DMS53 treated with DMSO at 0.1 percent for 48 hours (cell line): ENCODE data around the gene SLC9A1.
"Not testable (repeated sequence)": the region's sequence is repeated elsewhere in the genome, so short reads cannot be mapped to it uniquely, and the experiment has no call there.

Source experiments
- DNase-seq: peaks from one replicate; lab custom pipeline; 2025; ENCODE audit not compliant: unreplicated experiment; lab: John Stamatoyannopoulos, UW

Gene SLC9A1

DNA sequence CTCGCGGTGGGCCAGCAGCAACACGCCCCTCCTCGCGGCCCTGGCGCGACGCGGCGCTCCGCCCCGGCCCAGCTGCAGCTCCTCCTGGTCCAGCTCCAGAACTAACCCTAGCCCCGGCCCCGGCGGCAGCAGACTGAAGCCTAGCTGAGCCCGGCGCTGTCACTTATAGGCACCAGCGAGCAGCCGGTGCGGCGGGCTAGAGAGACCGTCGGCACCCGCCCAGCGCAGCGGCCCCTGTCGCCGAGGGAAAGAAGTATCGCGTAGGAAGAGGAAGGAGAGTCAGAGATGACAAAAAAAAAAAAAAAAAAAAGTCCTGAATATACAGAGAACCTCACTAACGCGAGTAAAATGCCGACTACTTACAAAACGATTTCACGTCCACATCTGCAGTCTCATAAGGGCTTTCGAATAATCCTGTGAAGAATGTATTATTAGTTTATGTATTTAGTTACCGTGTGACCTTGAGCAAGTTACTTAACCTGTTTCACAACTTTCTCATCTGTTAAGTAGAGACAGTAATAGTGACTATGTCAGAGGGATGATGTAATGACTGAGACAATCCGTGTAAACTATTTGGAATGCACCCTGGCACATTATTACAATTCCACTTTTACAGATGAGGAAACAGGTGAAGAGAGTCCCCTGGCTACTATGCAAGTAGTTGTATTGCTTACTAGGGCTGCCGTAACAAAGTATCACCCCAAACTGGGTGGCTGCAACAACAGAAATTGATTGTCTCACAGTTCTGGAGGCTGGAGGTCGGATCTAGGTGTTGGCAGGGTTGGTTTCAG lies at the start of gene SLC9A1:
Gene SLC9A1, minus strand, starts transcription at position 135 of the 791 bp plus-strand sequence. CDS start 791 bp downstream, outside the sequence.
- DNase-seq: peak; percentile 96

DNA sequence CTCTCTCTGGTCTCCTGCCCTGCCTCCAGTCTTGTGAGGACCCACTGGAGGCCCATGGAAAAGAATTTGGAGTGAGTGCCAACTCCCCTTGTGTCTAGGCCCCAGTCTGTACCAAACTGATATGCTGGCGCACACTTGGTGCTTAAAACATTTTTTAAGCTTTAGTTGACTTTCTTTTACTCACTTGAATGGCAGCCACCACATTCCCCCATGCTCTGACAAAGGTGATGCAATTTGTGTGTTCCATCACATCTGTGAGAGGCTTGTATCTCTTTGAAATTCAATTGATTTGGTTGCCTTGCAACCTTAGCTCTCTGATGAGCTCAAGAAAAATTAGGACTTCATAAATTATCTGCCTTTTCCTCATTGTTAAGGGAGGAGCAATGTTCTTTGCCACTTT lies 49.0 kb upstream of the SLC9A1 start:
- no peak for DNase-seq

DNA sequence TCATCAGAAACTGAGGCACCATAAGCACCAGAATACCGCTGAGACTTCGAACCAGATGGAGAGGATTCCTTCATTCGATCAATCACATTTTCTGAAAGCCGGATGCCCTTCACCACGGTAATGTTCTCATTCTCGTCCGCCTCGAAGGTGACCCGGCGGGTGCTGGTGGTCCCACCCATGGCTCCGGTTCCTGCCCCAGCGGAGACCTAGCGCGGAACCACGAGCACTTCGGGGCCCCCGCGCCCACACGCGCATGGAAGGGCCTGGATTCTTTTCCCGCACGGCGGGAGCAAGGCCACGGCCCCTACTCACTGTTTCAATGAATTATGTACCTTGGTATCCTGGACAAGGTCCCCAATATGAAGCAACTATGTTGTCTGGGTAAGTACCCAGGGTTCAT lies 46.4 kb upstream of the SLC9A1 start:
- no peak for DNase-seq

DNA sequence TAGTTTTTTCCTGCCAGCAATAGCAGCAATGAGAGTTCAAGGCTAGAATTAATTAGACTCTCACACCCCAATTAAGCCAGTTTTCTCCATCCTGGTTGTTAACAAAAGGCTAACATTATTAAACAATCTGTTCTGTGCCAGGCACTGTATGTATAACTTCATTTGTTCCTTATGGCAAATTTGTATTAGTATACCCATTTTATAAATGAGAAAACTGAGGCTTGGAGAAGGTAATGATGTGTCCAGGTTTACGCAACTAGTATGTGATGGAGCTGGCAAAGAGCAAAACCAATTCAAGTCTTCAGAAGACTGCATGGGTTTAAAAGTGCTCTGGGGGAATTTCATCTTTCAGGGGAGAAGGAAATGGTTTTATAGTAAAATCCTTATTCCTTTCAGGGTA lies 38.3 kb upstream of the SLC9A1 start:
- no peak for DNase-seq

DNA sequence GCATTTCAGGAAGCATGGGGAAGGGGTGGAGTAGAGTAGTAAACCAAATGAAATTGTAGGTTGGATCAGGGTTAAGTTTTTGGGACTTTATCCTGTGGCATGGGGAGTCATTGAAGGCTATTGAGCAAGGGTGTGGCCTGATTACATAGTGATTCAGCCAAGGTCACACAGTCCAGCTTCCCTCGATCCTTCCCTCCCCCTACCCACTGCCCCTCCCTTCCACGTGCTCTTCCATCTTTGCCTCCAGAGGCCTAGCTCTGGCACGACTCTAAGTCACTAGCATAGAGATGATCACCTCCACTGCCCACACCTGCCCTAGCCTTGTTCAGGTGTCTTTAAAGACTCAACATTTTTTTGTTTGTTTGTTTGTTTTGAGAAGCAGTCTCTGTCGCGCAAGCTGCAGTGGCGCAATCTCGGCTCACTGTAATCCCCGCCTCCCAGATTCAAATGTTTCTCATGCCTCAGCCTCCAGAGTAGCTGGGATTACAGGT lies 37.2 kb upstream of the SLC9A1 start:
- DNase-seq: no peak

DNA sequence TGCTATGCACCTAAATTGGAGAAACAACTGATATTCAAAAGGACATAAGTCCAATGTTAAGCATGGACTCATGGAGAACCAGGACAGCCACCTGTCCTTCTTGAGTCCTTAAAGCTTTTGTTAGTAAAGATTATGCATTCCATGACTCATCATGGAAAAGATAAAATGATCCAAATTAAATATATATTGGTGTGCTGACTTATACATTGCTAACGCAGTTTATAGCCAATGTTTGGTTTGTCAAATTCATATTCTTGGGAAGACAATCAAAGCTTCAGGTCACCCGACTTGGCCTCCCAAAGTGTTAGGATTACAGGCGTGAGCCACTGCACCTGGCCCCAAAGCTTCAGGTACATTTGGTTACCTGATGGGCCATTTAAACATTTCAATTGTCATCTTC lies 29.7 kb upstream of the SLC9A1 start:
- not testable (repeated sequence) for DNase-seq

DNA sequence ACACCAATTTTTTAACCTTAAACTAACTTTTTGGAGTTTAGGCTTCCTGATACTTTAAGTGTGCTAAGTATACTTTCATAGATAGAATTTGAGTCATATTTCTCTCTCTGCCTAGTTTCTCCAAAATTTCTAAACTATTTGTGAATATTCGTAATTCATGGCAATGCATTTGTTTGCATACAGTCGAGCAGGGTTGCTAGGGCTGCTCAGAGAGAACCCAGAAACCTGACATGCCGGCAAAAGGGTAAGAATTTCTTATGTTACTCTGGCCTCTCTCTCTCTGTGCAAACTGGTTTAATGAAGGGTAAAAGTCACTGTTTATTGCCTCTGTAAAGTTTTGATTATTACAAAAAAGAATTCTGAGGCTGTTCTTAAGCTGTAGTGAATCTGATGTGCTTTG lies 25.1 kb upstream of the SLC9A1 start:
- DNase-seq: no peak

DNA sequence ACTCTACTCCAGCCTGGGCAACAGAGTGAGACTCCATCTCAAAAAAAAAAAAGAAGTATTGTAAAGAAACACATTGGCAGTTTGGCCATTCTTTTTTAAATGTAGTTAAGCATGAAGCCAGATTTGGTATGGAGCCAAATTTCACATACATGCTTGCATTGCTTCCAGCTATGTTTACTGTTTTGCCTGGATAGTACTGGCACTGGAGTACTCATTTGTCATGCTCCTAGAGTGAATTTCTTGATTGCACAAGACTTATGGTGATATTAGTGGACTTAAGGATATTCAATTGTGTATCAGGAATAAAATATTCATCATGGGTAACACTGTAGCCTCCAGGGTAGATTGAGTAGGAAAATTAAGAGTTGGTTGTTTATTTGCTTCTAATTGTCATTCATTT lies 24.5 kb upstream of the SLC9A1 start:
- DNase-seq: no peak

DNA sequence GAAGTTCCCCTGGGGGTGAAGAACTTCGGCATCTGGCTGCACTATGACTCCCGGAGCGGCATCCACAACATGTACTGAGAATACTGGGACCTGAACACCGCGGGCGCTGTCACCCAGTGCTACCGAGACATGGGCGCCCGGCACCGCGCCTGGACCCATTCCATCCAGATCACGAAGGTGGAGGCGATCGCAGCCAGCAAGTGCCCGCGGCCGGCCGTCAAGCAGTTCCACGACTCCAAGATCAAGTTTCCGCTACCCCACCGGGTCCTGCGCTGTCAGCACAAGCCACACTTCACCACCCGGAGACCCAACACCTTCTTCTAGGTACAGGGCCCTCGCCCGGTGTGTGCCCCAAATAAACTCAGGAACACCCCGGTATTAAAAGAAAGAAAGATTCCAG lies 22.0 kb upstream of the SLC9A1 start:
- no peak for DNase-seq

DNA sequence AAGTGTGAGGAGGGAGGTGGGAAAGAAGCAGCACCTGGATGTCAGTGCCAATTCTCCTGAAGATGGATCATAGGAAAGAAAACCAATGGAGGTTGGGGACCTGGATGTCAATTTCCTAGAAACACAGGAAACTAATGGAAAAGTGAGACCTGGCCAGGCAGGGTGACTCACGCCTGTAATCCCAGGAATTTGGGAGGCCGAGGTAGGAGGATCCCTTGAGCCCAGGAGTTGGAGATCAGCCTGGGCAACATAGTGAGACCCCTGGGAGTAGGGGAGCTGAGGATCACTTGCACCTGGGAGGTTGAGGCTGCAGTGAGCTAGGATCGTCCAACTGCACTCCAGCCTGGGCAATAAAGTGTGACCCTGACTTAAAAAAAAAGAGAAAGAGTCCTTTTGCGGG lies 21.4 kb upstream of the SLC9A1 start:
- DNase-seq: no peak

DNA sequence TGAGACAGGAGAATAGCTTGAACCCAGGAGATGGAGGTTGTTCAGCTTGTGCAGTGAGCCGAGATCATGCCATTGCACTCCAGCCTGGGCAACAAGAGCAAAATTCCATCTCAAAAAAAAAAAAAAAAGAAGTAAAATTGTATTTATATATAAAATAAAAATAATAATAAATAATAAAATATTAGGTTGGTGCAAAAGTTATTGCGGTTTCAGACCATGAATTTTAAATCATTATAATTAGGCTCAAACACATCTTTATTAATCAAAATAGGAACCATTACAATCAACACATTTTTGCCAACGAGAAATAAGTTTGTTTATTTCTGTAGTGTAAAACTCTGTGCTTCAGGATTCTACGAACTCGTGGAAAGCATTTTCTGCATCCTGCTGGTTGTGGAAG lies 18.1 kb upstream of the SLC9A1 start:
- not testable (repeated sequence) for DNase-seq

DNA sequence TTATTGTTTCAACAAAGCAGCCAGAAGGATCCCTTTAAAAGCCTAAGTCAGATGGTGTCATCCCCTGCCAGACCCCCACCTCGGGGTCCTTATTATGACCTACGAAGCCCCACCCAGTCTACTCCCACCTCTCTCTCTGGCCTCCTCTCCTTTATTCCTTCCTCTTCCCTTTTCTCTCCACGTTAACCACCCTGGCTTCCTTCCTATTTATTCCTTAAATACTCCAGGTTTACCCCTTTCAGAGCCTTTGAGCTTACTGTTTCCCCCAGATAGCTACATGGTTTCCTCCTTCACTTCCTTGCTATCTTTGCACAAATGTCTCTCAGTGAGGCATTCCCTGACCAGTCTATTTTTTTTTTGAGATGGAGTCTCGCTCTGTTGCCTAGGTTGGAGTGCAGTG lies 12.0 kb upstream of the SLC9A1 start:
- DNase-seq: no peak

DNA sequence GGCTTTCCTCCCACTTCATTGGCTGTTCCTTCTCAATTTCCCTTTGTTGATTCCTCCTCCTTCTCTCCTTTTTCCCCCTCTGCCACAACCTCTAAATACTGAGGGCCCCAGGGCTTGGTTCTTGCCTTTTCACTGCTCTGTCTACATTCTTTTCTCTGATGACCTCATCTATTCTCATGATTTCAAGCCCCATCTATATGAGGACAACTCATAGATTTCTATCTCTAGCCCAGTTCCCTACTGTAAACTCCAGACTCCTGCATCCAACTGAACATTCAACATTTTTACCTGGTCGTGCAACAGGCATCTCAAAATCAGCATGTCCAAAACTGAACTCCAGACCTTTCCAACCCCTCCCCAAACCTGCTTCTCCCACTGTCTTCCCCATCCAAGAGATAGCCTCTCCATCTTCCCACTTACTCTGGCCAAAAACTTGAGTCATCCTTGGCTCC lies 11.5 kb upstream of the SLC9A1 start:
- no peak for DNase-seq

DNA sequence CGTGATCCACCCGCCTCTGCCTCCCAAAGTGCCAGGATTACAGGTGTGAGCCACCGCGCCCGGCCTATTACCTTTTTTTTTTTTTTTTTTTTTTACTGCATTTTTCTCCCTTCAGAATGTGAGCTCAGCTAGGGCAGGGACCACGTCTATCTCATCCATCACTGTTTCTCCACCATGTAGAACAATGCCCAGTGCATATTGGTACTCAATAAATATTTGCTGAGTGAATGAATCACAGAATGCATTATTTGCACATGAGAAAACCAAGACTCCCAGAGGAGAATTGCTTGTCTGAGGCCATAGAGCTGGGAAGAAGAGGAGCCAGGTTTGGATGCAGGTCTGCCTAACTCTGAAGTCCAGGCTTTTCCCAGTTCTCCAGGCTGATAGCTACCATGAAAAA lies 8.2 kb upstream of the SLC9A1 start:
- DNase-seq: peak; percentile 90

DNA sequence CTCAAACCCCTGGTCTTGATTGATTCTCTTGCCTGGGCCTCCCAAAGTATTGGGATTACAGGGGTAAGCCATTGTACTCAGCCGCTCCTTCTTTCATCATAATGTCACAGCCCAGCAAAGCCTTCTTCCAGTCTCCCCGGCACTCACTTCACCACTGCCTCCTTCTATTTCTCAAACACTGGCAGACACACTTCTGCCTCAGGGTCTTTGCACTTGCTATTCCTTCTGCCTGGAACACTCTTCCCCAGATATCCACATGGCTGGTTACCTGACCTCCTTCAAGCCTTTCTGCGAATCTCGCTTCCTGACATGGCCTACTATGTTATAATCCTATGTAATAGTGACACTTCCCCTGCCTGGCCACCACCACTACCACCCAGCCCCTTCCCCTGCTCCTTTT lies 7.2 kb upstream of the SLC9A1 start:
- no peak for DNase-seq

DNA sequence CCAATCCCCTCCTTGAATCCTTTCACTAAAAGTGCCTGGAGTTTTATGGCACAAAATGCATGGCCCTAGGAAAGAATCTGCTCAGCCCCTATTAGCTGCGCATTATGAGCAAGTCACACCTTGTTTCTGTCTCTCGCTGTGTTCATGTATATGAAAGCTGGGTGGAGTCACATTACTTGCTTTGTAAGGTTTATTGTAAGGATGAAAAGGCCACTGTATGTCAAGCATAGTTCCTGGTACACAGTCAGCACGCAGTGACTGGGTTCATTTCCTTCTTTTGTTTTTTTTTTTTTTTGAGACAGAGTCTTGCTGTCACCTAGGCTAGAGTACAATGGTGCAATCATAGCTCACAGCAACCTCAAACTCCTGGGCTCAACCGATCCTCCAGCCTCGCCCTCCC lies 6.7 kb upstream of the SLC9A1 start:
- DNase-seq: peak; percentile 82

DNA sequence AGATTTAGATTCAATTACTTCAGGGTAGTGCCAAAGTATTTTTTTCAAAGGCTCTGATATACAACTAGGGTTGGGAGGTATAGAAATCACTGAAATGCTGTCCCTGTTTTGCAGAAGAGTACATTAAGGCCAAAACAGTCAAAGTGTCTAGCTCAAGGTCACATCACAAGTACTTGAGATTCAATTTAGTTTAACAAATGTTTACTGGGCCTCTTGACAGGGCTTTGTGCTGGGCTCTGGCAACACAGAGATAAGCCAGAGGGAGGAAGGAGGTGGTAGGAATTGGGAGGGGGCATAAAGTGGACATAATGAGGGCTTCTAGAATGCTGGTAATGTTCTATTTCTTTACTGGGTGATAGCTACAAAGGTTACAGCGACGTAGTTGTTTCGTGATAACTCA lies 2.3 kb upstream of the SLC9A1 start:
- DNase-seq: no peak

DNA sequence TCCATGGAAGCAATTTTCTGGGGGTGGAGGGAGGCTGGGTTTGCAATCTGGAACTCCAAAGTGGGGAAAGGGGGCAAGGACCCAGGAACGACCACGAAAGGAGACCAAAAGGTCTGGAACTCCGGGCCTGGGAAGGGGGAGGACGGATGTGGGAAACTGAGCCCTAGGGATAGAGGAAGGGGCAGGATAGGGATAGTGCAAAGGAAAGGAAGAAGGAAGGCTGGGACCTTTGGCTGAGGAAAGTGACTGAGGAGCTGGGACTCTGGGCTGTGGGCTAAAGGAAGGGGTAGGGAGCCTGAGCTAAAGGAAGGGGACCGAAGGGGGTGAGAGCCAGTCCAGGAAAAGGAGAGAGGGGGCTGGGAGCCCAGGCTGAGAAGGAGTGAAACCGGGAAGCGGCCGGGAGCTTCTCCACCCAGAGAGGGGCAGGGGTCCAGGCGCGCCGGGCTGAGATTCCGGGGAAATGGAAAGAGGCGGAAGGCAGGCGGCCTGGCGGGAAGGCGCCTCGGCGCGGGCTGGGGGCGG lies 395 bp downstream of the SLC9A1 start:
- no peak for DNase-seq

DNA sequence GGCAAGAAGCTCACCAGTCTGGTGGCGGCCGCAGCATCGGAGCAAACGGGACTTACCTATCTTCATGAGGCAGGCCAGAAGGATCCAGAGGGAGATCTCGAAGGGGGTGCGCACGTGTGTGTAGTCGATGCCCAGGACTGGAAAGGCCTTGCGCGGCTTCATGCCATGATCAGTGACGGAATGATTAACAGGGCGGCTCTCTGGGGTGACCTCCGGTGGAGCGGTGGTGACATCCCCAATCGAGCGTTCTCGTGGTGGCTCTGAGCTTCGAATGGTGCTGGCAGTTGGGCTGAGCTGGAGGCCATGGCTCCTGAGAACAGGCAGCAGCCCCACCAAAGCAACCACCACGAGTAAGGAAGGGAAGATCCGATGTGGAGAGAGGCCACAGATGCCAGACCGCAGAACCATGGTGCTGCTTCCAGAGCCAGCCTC lies 982 bp downstream of the SLC9A1 start:
- DNase-seq: no peak

DNA sequence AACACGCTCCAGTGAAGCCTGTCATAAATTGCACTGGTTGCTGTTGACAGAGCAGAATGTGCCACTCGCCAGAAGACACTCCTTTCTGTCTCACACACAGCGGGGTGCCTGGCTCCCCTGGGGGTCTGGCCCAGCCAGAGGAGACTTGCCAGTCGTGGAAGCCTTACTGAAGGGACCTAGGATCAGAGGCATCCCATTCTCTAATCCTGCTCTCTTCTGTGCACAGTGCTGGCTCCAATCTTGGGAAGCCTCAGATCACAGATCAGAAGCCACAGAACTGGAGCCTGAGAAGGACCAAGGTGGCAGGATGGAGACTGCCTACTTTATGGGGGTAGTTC lies 1.4 kb downstream of the SLC9A1 start:
- no peak for DNase-seq

DNA sequence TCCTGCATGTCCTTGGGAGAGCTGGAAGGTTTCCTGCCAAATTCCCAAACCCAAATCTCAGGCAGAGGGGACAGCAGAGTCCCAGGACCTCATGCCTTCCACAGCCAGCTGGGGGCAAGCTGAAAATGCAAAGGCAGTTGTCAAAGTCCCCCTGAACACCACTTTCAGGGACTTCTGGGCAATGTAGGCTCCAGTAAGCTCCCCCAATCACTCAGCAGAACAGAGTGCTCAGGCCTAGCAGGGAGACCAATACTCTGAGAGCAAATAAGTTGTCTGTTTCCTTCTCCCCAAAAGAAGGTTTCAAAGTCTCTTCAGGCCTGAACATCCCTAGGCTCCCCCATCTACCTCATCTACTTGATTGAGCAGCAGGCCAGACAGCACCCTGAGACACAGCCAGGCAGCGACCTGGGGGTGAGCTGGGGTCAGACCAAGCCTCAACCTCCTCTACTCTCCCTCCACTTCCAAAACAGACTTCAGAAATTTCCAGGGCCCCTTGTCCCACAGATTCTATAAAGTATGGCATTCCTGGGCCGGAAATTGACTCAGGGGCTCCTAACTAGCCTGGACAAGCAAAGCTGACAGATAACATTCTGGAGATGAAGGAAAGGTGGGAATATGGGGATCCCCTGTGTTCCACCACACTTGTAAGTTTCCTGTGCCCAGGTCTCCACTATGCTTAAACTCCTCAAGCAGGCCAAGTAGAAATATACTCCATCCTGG lies 1.9 kb downstream of the SLC9A1 start:
- DNase-seq: no peak
